ENCODE measurements around the gene OPN3. TPM values are rescaled to one million over a fixed set of nuclear protein-coding genes. Genes with fewer than 3 reads are reported as not detected.

The OPN3 gene
- total and polyA plus RNA-seq, 3 experiments from 2014 or later, result 6.7 to 17.6 (median 7.0) TPM

- CTCF ChIA-PET, result interaction anchor here (1.1 to 4.1 kb wide), 5 partner anchors 14 to 386 kb away, joined by 3 to 37 read pairs (median 6); partner anchors contain the start of gene MAP1LC3C
Observed at GRCh38 chr1:241612533-241613477, 27.4 kb downstream of the OPN3 start.

GRCh38 chr1:241611736-241612135 lies 28.4 kb downstream of the OPN3 start:
- Mint-ChIP-seq H3K27ac (no peak overlapping the region), H3K4me3 (no peak overlapping the region), H3K9me3 (no peaks in the 10 kb centered on the region), H3K4me1 (no peaks in the 10 kb centered on the region), H3K36me3 (no peaks in the 10 kb centered on the region), H3K27me3 (peaks cover 0 to 1% of the 10 kb centered on the region in 2 donors)
- H3K27me3 ChIP-seq (ENCODE audit: insufficient read depth, low read length, poor library complexity, severe bottlenecking), result no peaks in the 10 kb centered on the region
- no peaks in the 10 kb centered on the region for H3K4me1 ChIP-seq (ENCODE audit: insufficient read depth, low read length)
- no peak overlapping the region for H3K4me3 ChIP-seq (ENCODE audit: low read length)
- H3K27ac ChIP-seq (ENCODE audit: low read depth, low read length), result no peak overlapping the region
- POLR2A ChIA-PET, result no interaction called here
- no peaks in the 10 kb centered on the region for H3K36me3 ChIP-seq (ENCODE audit: insufficient read depth, low read length)
- no peaks in the 10 kb centered on the region for H3K9me3 ChIP-seq (ENCODE audit: low read length)
- CTCF ChIA-PET, result interaction anchor here (0.6 to 4.1 kb wide), 11 partner anchors 9 to 388 kb away, joined by 3 to 37 read pairs (median 4); partner anchors contain the start of gene MAP1LC3C
- no peak for DNase-seq

More at GRCh38 chr1:241612533-241613477, 27.4 kb downstream of the OPN3 start:
- no peak for DNase-seq
- Histone ChIP-seq H3K9me3 (ENCODE audit: low read length) (no peaks in the 10 kb centered on the region), H3K4me1 (ENCODE audit: insufficient read depth, low read length) (no peaks in the 10 kb centered on the region), H3K36me3 (ENCODE audit: insufficient read depth, low read length) (no peaks in the 10 kb centered on the region), H3K27me3 (ENCODE audit: insufficient read depth, low read length, poor library complexity, severe bottlenecking) (no peaks in the 10 kb centered on the region), H3K4me3 (ENCODE audit: low read length) (no peak overlapping the region), H3K27ac (ENCODE audit: low read depth, low read length) (no peak overlapping the region)
- Mint-ChIP-seq H3K4me3 (no peak overlapping the region), H3K27ac (peak overlapping the region in 1 of 8 donors; percentile 5), H3K27me3 (no peaks in the 10 kb centered on the region), H3K9me3 (no peaks in the 10 kb centered on the region), H3K4me1 (no peaks in the 10 kb centered on the region), H3K36me3 (no peaks in the 10 kb centered on the region)
- POLR2A ChIA-PET, result no interaction called here

- ChIA-PET POLR2A (interaction anchor here (1.0 kb wide), 1 partner anchor 387 kb away, joined by 3 read pairs; no protein-coding TSS in a partner anchor), CTCF (interaction anchor here (0.6 to 4.1 kb wide), 17 partner anchors 9 to 388 kb away, joined by 3 to 37 read pairs (median 4); partner anchors contain the start of gene MAP1LC3C)
- peak in 2 of 5 donors; percentile 55 to 59 for DNase-seq
- no peak overlapping the region for H3K4me3 ChIP-seq (ENCODE audit: low read length)
- H3K27me3 ChIP-seq (ENCODE audit: insufficient read depth, low read length, poor library complexity, severe bottlenecking), result no peaks in the 10 kb centered on the region
- H3K27ac Mint-ChIP-seq, result no peak overlapping the region
- no peaks in the 10 kb centered on the region for H3K9me3 ChIP-seq (ENCODE audit: low read length)
- no peak overlapping the region for H3K4me3 Mint-ChIP-seq
- no peaks in the 10 kb centered on the region for H3K4me1 ChIP-seq (ENCODE audit: insufficient read depth, low read length)
- H3K27me3 Mint-ChIP-seq, result peaks cover 0 to 1% of the 10 kb centered on the region in 2 donors
- no peaks in the 10 kb centered on the region for H3K9me3 Mint-ChIP-seq
- H3K27ac ChIP-seq (ENCODE audit: low read depth, low read length), result no peak overlapping the region
- no peaks in the 10 kb centered on the region for H3K36me3 Mint-ChIP-seq
- no peaks in the 10 kb centered on the region for H3K4me1 Mint-ChIP-seq
- H3K36me3 ChIP-seq (ENCODE audit: insufficient read depth, low read length), result no peaks in the 10 kb centered on the region
Observed at GRCh38 chr1:241611063-241611462, 29.1 kb downstream of the OPN3 start.

GRCh38 chr1:241610056-241610815 lies 29.9 kb downstream of the OPN3 start:
- no peaks in the 10 kb centered on the region for H3K4me1 Mint-ChIP-seq
- Histone ChIP-seq H3K9me3 (ENCODE audit: low read length) (no peaks in the 10 kb centered on the region), H3K4me1 (ENCODE audit: insufficient read depth, low read length) (no peaks in the 10 kb centered on the region), H3K4me3 (ENCODE audit: low read length) (no peak overlapping the region), H3K27ac (ENCODE audit: low read depth, low read length) (no peak overlapping the region), H3K27me3 (ENCODE audit: insufficient read depth, low read length, poor library complexity, severe bottlenecking) (no peaks in the 10 kb centered on the region), H3K36me3 (ENCODE audit: insufficient read depth, low read length) (no peaks in the 10 kb centered on the region)
- ChIA-PET POLR2A (interaction anchor here (1.0 kb wide), 1 partner anchor 388 kb away, joined by 3 read pairs; no protein-coding TSS in a partner anchor), CTCF (interaction anchor here (0.6 to 4.1 kb wide), 12 partner anchors 8 to 389 kb away, joined by 3 to 37 read pairs (median 4); partner anchors contain the start of gene MAP1LC3C)
- H3K36me3 Mint-ChIP-seq, result no peaks in the 10 kb centered on the region
- peaks cover 0 to 1% of the 10 kb centered on the region in 2 donors for H3K27me3 Mint-ChIP-seq
- no peaks in the 10 kb centered on the region for H3K9me3 Mint-ChIP-seq
- H3K27ac Mint-ChIP-seq, result no peak overlapping the region
- H3K4me3 Mint-ChIP-seq, result no peak overlapping the region
- DNase-seq, result no peak

GRCh38 chr1:241608379-241609033 lies 31.7 kb downstream of the OPN3 start:
- H3K27me3 ChIP-seq (ENCODE audit: insufficient read depth, low read length, poor library complexity, severe bottlenecking), result no peaks in the 10 kb centered on the region
- no peak for DNase-seq
- Mint-ChIP-seq H3K27me3 (peaks cover 0 to 1% of the 10 kb centered on the region in 2 donors), H3K4me3 (no peak overlapping the region), H3K27ac (peak overlapping the region in 1 of 8 donors; percentile 9), H3K4me1 (no peaks in the 10 kb centered on the region), H3K36me3 (peaks cover 0 to under 1% (median 0%) of the 10 kb centered on the region in 3 donors), H3K9me3 (no peaks in the 10 kb centered on the region)
- H3K9me3 ChIP-seq (ENCODE audit: low read length), result no peaks in the 10 kb centered on the region
- ChIA-PET CTCF (interaction anchor here (0.8 kb wide), 1 partner anchor 18 kb away, joined by 3 read pairs; no protein-coding TSS in a partner anchor), POLR2A (no interaction called here)
- H3K4me1 ChIP-seq (ENCODE audit: insufficient read depth, low read length), result no peaks in the 10 kb centered on the region
- H3K4me3 ChIP-seq (ENCODE audit: low read length), result no peak overlapping the region
- no peaks in the 10 kb centered on the region for H3K36me3 ChIP-seq (ENCODE audit: insufficient read depth, low read length)
- H3K27ac ChIP-seq (ENCODE audit: low read depth, low read length), result no peak overlapping the region

- Mint-ChIP-seq H3K9me3 (no peaks in the 10 kb centered on the region), H3K4me1 (no peaks in the 10 kb centered on the region), H3K36me3 (peaks cover 2 to 9% (median 7%) of the 10 kb centered on the region in 3 donors), H3K27me3 (peaks cover 0 to 1% of the 10 kb centered on the region in 2 donors), H3K27ac (peak overlapping the region in 1 of 8 donors; percentile 35), H3K4me3 (no peak overlapping the region)
- no peaks in the 10 kb centered on the region for H3K36me3 ChIP-seq (ENCODE audit: insufficient read depth, low read length)
- no peak overlapping the region for H3K4me3 ChIP-seq (ENCODE audit: low read length)
- CTCF ChIA-PET, result no interaction called here
- H3K9me3 ChIP-seq (ENCODE audit: low read length), result no peaks in the 10 kb centered on the region
- POLR2A ChIA-PET, result no interaction called here
- no peak overlapping the region for H3K27ac ChIP-seq (ENCODE audit: low read depth, low read length)
- H3K27me3 ChIP-seq (ENCODE audit: insufficient read depth, low read length, poor library complexity, severe bottlenecking), result no peaks in the 10 kb centered on the region
- no peak for DNase-seq
- H3K4me1 ChIP-seq (ENCODE audit: insufficient read depth, low read length), result no peaks in the 10 kb centered on the region
Observed at GRCh38 chr1:241607497-241607896, 32.7 kb downstream of the OPN3 start.

- no peaks in the 10 kb centered on the region for H3K4me1 ChIP-seq (ENCODE audit: insufficient read depth, low read length)
- H3K27me3 Mint-ChIP-seq, result peaks cover 0 to 2% of the 10 kb centered on the region in 2 donors
- no peak overlapping the region for H3K27ac ChIP-seq (ENCODE audit: low read depth, low read length)
- no peaks in the 10 kb centered on the region for H3K9me3 Mint-ChIP-seq
- H3K27me3 ChIP-seq (ENCODE audit: insufficient read depth, low read length, poor library complexity, severe bottlenecking), result no peaks in the 10 kb centered on the region
- CTCF ChIA-PET, result no interaction called here
- no peaks in the 10 kb centered on the region for H3K4me1 Mint-ChIP-seq
- H3K36me3 Mint-ChIP-seq, result peaks cover 2 to 12% (median 9%) of the 10 kb centered on the region in 3 donors
- H3K4me3 ChIP-seq (ENCODE audit: low read length), result no peak overlapping the region
- POLR2A ChIA-PET, result no interaction called here
- H3K4me3 Mint-ChIP-seq, result no peak overlapping the region
- H3K27ac Mint-ChIP-seq, result no peak overlapping the region
- DNase-seq, result no peak
- no peaks in the 10 kb centered on the region for H3K9me3 ChIP-seq (ENCODE audit: low read length)
- no peaks in the 10 kb centered on the region for H3K36me3 ChIP-seq (ENCODE audit: insufficient read depth, low read length)
Observed at GRCh38 chr1:241606544-241606943, 33.6 kb downstream of the OPN3 start.
